CD14-positive monocyte (primary cell): ENCODE data around the gene RAMP2. TPM values are rescaled to one million over a fixed set of nuclear protein-coding genes. Genes with fewer than 3 reads are reported as not detected.

Experiments used
- DNase-seq, 3 donors: peaks; one replicate each; pipeline ENCODE4 v3.0.0-alpha.2; 2011 to 2022
- H2AFZ ChIP-seq: 2 replicates; pipeline ENCODE4 v1.6.0; 2012; ENCODE audit warnings: mild to moderate bottlenecking, low read depth, low read length, inconsistent platforms; ENCODE audit not compliant: insufficient read depth, poor library complexity, severe bottlenecking
- H3K27ac ChIP-seq, 2 donors: 1 replicate in 1 of 2; 2 replicates in 1 of 2; pipeline ENCODE4 v1.5.1; 2012 to 2013; ENCODE audit warnings: low read length in 2 of 2, control low read depth in 1 of 2, inconsistent platforms in 1 of 2, low read depth in 1 of 2, mild to moderate bottlenecking in 1 of 2
- H3K27me3 ChIP-seq, 2 donors: one replicate each; pipeline versions ENCODE4 v1.6.0 to v1.6.1; 2011 to 2013; ENCODE audit warnings: low read length in 2 of 2; ENCODE audit not compliant: control insufficient read depth in 2 of 2, insufficient read depth in 2 of 2
- H3K36me3 ChIP-seq, 2 donors: replicated peaks in 1 of 2; 1 replicate in 1 of 2; 2 replicates in 1 of 2; pipeline versions ENCODE4 v1.5.1 to v1.6.1; 2012 to 2013; ENCODE audit warnings: low read length in 2 of 2, control low read depth in 1 of 2, inconsistent platforms in 1 of 2, mild to moderate bottlenecking in 1 of 2; ENCODE audit not compliant: insufficient read depth in 2 of 2, control insufficient read depth in 1 of 2
- H3K4me1 ChIP-seq, 2 donors: 1 replicate in 1 of 2; 2 replicates in 1 of 2; pipeline versions ENCODE4 v1.5.1 to v1.6.1; 2012 to 2013; ENCODE audit warnings: low read length in 2 of 2, control low read depth in 1 of 2, inconsistent platforms in 1 of 2, mild to moderate bottlenecking in 1 of 2, moderate library complexity in 1 of 2; ENCODE audit not compliant: insufficient read depth in 2 of 2, control insufficient read depth in 1 of 2
- H3K4me2 ChIP-seq: replicated peaks from 2 replicates; pipeline ENCODE3; 2012; ENCODE audit warnings: low read length, moderate library complexity, mild to moderate bottlenecking; ENCODE audit not compliant: poor library complexity, severe bottlenecking; ENCODE audit errors: extremely low read depth
- H3K4me3 ChIP-seq, 3 experiments: fragments of 200-600 bp in 1 of 3; sonication (generic) in 1 of 3; replicated peaks in 1 of 3; 1 replicate in 2 of 3; 2 replicates in 1 of 3; pipeline ENCODE4 v1.5.1; 2011 to 2013; ENCODE audit warnings: low read length in 3 of 3, mild to moderate bottlenecking in 3 of 3, control low read depth in 2 of 3, low read depth in 2 of 3, inconsistent platforms in 1 of 3, moderate library complexity in 1 of 3
- H3K79me2 ChIP-seq: 2 replicates; pipeline ENCODE4 v1.6.0; 2012; ENCODE audit warnings: mild to moderate bottlenecking, control low read depth, inconsistent platforms, low read length, moderate library complexity; ENCODE audit not compliant: insufficient read depth
- H3K9ac ChIP-seq: 2 replicates; pipeline ENCODE4 v1.6.0; 2017; ENCODE audit warnings: low read length, mild to moderate bottlenecking; ENCODE audit not compliant: insufficient read depth, poor library complexity, severe bottlenecking
- H3K9me3 ChIP-seq, 2 donors: replicated peaks in 1 of 2; 1 replicate in 1 of 2; 2 replicates in 1 of 2; pipeline versions ENCODE4 v1.5.1 to v1.6.1; 2012 to 2013; ENCODE audit warnings: low read length in 2 of 2, control low read depth in 1 of 2; ENCODE audit not compliant: control insufficient read depth in 1 of 2, insufficient read depth in 1 of 2
- H4K20me1 ChIP-seq: 2 replicates; pipeline ENCODE4 v1.6.0; 2012; ENCODE audit warnings: mild to moderate bottlenecking, low read length, control low read depth, moderate library complexity; ENCODE audit not compliant: insufficient read depth
- H3K27ac Mint-ChIP-seq, 7 donors: one replicate each; pipeline ENCODE4 v1.8.0; 2020; ENCODE audit warnings: mild to moderate bottlenecking in 7 of 7, mixed read lengths in 7 of 7, moderate library complexity in 6 of 7, inconsistent platforms in 2 of 7
- H3K27me3 Mint-ChIP-seq, 3 donors: one replicate each; pipeline ENCODE4 v1.8.0; 2021 to 2022; ENCODE audit warnings: low read depth in 3 of 3, mild to moderate bottlenecking in 3 of 3, mixed read lengths in 3 of 3, moderate library complexity in 3 of 3, inconsistent platforms in 1 of 3
- H3K36me3 Mint-ChIP-seq, 2 donors: one replicate each; pipeline ENCODE4 v1.8.0; 2020; ENCODE audit warnings: mixed read lengths in 2 of 2, inconsistent platforms in 1 of 2, mild to moderate bottlenecking in 1 of 2
- H3K4me1 Mint-ChIP-seq: one replicate; pipeline ENCODE4 v1.8.0; 2020; ENCODE audit warnings: mild to moderate bottlenecking, mixed read lengths
- H3K4me3 Mint-ChIP-seq, 2 donors: one replicate each; pipeline ENCODE4 v1.8.0; 2020; ENCODE audit warnings: mild to moderate bottlenecking in 2 of 2, mixed read lengths in 2 of 2, moderate library complexity in 1 of 2
- H3K9me3 Mint-ChIP-seq, 7 donors: one replicate each; pipeline ENCODE4 v1.8.0; 2020 to 2022; ENCODE audit warnings: mixed read lengths in 7 of 7, mild to moderate bottlenecking in 6 of 7, moderate library complexity in 6 of 7, inconsistent platforms in 2 of 7
- WGBS: methylation state at CpG from one replicate; pipeline ENCODE4 v1.1.5; 2013; ENCODE audit warnings: missing lambda C conversion rate; ENCODE audit not compliant: insufficient coverage; 5-methylcytosine and 5-hydroxymethylcytosine counted together
- intact Hi-C, 2 donors: fragments of 100-400 bp; cut with micrococcal nuclease; formaldehyde crosslinking; loops; one replicate each; pipeline versions ENCODE4 v1.15.0 to v1.15.1; 2023
- polyA plus RNA-seq, 3 donors: library from polyadenylated mRNA; depleted of rRNA in 1 of 3; unstranded in 2 of 3; stranded (reverse) in 1 of 3; fragments of 300-500 nt in 2 of 3; fragments of >200 nt in 1 of 3; fragmentation: Illumina TruSeq in 2 of 3; gene quantifications; 1 replicate in 2 of 3; 2 replicates in 1 of 3; pipeline ENCODE4 v1.2.3, GENCODE V29; 2012 to 2021
- TF ChIP-seq, protein P1 (sequence below): fragments of 200-600 bp; IDR thresholded peaks from one replicate; pipeline ENCODE4 v1.8.0; 2022; ENCODE audit warnings: antibody characterized with exemption, mild to moderate bottlenecking

Gene RAMP2
- polyA plus RNA-seq, 3 donors = not detected

DNA sequence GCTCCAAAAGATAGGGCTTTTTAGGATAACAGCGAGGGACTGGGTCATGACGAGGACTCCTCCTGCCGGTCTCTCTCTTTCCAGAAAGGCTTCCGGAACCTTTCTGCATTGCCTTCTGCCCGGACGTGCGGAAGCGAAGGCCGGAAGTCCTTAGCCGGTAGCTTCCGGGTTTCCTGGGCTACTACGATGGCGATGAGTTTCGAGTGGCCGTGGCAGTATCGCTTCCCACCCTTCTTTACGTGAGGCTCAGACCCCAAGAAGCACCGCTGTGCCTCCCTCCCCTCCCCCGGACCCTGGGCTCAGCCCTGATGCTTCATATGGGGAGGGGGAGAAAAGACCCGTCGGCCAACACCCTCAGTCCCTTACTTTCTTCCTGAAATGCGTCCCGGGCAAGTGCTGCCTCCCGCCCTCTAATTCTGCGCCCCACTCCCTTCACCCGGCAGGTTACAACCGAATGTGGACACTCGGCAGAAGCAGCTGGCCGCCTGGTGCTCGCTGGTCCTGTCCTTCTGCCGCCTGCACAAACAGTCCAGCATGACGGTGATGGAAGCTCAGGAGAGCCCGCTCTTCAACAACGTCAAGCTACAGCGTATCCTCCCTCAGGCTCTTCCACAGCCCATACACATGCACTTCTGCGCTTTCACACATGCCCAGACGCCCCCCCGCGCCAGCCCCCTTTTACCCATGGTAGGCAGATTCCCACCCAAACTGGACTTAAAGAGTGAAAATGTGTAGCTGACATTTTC, 12.4 kb downstream of the RAMP2 start, which contains the start of gene VPS25:
Gene VPS25, plus strand, starts transcription at position 160 of the 746 bp plus-strand sequence. Its CDS starts 27 bp downstream, at position 187.
- Mint-ChIP-seq H3K27me3 (peaks cover 4 to 10% (median 6%) of the 10 kb centered on the region in 3 donors), H3K36me3 (peaks cover 32 to 38% of the 10 kb centered on the region in 2 donors), H3K27ac (peak within 1 kb of the TSS; percentile 94 to 98 (median 96)), H3K9me3 (peaks cover 0 to 3% (median 0%) of the 10 kb centered on the region in 7 donors), H3K4me1 (peaks cover 17% of the 10 kb centered on the region), H3K4me3 (peak within 1 kb of the TSS; percentile 100)
- peak within 1 kb of the TSS; percentile 69 to 90 for H3K27ac ChIP-seq
- peak within 1 kb of the TSS; percentile 90 for H2AFZ ChIP-seq
- H3K4me2 ChIP-seq = peak within 1 kb of the TSS; percentile 86
- no peaks in the 10 kb centered on the region for H4K20me1 ChIP-seq
- peak within 1 kb of the TSS; percentile 89 to 94 (median 94) for H3K4me3 ChIP-seq
- peaks cover 11 to 13% of the 10 kb centered on the region in 2 donors for H3K4me1 ChIP-seq
- H3K9me3 ChIP-seq = no peaks in the 10 kb centered on the region
- intact Hi-C loops = loop anchor here in 1 of 2 donors (5.0 kb wide), 1 partner anchor 49 kb away; the partner anchor contains the start of gene BECN1
- H3K27me3 ChIP-seq = no peaks in the 10 kb centered on the region
- H3K79me2 ChIP-seq = peaks cover 9% of the 10 kb centered on the region
- TF ChIP-seq, protein P1, sequence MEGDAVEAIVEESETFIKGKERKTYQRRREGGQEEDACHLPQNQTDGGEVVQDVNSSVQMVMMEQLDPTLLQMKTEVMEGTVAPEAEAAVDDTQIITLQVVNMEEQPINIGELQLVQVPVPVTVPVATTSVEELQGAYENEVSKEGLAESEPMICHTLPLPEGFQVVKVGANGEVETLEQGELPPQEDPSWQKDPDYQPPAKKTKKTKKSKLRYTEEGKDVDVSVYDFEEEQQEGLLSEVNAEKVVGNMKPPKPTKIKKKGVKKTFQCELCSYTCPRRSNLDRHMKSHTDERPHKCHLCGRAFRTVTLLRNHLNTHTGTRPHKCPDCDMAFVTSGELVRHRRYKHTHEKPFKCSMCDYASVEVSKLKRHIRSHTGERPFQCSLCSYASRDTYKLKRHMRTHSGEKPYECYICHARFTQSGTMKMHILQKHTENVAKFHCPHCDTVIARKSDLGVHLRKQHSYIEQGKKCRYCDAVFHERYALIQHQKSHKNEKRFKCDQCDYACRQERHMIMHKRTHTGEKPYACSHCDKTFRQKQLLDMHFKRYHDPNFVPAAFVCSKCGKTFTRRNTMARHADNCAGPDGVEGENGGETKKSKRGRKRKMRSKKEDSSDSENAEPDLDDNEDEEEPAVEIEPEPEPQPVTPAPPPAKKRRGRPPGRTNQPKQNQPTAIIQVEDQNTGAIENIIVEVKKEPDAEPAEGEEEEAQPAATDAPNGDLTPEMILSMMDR = no peak
- peaks cover 28 to 34% of the 10 kb centered on the region in 2 donors for H3K36me3 ChIP-seq
- WGBS = 1% methylated on average over 28 of the region's 39 CpGs
- DNase-seq = peak; percentile 72 to 78 (median 78)
- H3K9ac ChIP-seq = peak within 1 kb of the TSS; percentile 87

DNA sequence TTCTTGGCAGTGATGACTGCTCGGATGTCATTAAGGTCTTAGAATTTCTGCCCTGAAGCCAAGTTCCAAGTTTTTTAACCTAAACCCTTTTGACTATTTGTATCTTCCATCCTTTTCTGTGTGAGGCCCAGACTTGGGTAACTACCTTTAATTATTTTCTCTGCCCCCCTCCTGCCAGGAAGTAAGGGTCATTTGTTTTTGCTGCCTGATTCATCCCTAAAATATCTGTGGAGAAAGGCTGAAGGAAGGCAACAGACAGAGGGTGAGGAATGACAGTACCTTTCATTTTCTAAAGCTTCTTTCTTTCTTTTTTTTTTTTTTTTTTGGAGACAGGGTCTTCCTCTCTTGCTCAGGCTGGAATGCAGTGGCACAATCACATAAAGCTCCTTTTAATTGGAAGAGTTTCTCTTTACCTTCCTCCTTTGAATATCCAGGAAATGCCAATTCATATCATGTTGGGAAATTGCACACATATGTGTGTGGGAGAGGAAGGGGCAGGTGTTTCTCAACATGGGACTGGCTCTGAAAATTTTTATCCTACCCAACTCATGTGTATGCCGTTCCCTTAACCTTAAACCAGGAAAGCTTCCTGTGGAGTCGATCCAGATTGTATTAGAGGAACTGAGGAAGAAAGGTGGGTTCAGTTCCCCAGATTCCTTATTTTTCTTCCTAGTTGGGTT, 13.2 kb downstream of the RAMP2 start:
- peak overlapping the region in 4 of 7 donors; percentile 94 to 97 (median 96) for H3K27ac Mint-ChIP-seq
- H3K27me3 Mint-ChIP-seq = peaks cover under 1 to 7% (median 3%) of the 10 kb centered on the region in 3 donors
- H3K27ac ChIP-seq = peak overlapping the region; percentile 69 to 90
- DNase-seq = no peak
- no peaks in the 10 kb centered on the region for H3K9me3 ChIP-seq
- peak overlapping the region; percentile 100 for H3K4me3 Mint-ChIP-seq
- peaks cover 17% of the 10 kb centered on the region for H3K4me1 Mint-ChIP-seq
- intact Hi-C loops = loop anchor here in 1 of 2 donors (5.0 kb wide), 1 partner anchor 48 kb away; the partner anchor contains the start of gene BECN1
- peak overlapping the region; percentile 86 for H3K4me2 ChIP-seq
- H3K9ac ChIP-seq = peak overlapping the region; percentile 87
- TF ChIP-seq, protein P1 = no peak
- WGBS = 100% methylated on average over 1 of the region's 3 CpGs
- peaks cover 0 to 3% (median 0%) of the 10 kb centered on the region in 7 donors for H3K9me3 Mint-ChIP-seq
- no peaks in the 10 kb centered on the region for H4K20me1 ChIP-seq
- H3K4me1 ChIP-seq = peaks cover 11 to 13% of the 10 kb centered on the region in 2 donors
- no peaks in the 10 kb centered on the region for H3K27me3 ChIP-seq
- H2AFZ ChIP-seq = peak overlapping the region; percentile 90
- peaks cover 9% of the 10 kb centered on the region for H3K79me2 ChIP-seq
- peaks cover 35 to 42% of the 10 kb centered on the region in 2 donors for H3K36me3 ChIP-seq
- H3K36me3 Mint-ChIP-seq = peaks cover 39 to 45% of the 10 kb centered on the region in 2 donors
- peak overlapping the region; percentile 89 to 94 (median 94) for H3K4me3 ChIP-seq
